ENCODE results near the gene NME4.
A peak's percentile ranks its signal among the peaks of the same experiment; 100 is the strongest.
"Not testable (repeated sequence)": the region's sequence is repeated elsewhere in the genome, so short reads cannot be mapped to it uniquely, and the experiment has no call there.

NME4 gene

DNA sequence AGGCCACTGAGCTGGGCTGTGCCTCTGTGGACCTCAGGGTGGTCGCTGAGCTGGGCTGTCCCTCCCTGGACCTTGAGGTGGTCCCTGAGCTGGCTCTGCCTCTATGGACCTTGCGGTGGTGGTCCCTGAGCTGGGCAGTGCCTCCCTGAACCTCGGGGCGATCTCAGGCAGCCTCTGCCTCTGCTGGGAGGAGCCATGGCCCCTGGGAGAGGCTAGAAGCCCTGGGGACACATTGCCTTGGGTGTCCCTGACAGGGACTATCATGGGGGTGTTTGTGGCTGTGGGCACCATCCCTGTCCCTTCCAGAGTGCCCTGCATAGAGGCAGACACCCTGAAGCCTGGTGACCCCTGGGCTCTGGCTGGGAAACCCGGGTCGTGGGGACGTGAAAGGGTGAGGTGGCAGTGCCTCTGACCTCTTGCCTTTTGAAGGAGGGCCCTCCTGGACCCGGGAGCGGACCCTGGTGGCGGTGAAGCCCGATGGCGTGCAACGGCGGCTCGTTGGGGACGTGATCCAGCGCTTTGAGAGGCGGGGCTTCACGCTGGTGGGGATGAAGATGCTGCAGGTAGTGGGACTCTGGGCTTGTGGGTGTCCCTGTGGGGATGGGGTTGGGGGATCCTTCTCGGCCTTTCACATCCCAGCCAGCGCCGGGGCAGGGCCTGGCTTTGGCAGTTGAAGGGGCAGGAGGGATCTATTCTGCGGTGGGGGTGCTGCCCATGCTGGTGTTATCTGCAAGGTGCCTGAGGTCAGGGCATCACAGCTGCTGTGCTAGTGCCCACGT, 1.8 kb downstream of the NME4 start:
- H3K9me3 Mint-ChIP-seq (ENCODE audit: low read depth): no peaks in the 10 kb centered on the region

DNA sequence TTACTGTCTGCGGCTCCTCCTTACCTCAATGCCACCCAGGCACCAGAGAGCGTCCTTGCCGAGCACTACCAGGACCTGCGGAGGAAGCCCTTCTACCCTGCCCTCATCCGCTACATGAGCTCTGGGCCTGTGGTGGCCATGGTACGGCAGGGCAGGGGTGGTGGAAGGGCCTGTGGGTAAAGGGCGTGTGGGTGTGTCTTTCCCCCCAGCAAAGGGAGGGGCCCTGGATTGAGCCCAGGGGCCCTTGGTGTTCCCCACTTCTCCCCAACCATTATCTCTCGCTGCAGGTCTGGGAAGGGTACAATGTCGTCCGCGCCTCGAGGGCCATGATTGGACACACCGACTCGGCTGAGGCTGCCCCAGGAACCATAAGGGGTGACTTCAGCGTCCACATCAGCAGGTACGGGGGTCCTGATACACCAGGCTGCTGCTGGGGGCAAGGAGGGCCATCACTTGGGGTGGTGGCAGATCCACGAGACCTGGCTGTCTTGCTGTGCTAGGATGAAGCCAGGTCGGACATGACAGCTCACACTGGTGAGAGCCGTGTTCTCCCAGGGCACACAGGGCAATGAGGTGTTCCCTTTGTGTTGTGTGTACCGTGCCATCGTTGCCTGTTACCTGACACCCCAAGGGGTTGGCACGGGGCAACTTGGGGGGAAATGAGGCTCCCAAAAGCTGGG, 2.5 kb downstream of the NME4 start:
- Mint-ChIP-seq H3K9me3 (ENCODE audit: low read depth) (no peaks in the 10 kb centered on the region), H3K4me3 (peak overlapping the region; percentile 17)

More for the DNA sequence above, 1.8 kb downstream of the NME4 start:
- Mint-ChIP-seq H3K36me3 (no peaks in the 10 kb centered on the region), H3K27ac (no peak overlapping the region), H3K27me3 (no peaks in the 10 kb centered on the region), H3K4me3 (peak overlapping the region; percentile 64), H3K4me1 (ENCODE audit: low read depth) (peaks cover 20% of the 10 kb centered on the region)

DNA sequence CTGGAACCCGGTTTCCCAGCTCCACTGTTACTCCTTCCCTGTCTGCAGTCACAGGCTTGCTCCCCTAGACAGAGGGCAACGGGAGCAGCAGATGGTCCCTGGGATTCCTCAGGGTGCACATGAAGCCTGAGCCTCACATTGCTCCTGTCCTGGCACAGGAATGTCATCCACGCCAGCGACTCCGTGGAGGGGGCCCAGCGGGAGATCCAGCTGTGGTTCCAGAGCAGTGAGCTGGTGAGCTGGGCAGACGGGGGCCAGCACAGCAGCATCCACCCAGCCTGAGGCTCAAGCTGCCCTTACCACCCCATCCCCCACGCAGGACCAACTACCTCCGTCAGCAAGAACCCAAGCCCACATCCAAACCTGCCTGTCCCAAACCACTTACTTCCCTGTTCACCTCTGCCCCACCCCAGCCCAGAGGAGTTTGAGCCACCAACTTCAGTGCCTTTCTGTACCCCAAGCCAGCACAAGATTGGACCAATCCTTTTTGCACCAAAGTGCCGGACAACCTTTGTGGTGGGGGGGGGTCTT, 3.1 kb downstream of the NME4 start:
- H3K36me3 Mint-ChIP-seq: no peaks in the 10 kb centered on the region
- no peaks in the 10 kb centered on the region for H3K27me3 Mint-ChIP-seq
- peaks cover 20% of the 10 kb centered on the region for H3K4me1 Mint-ChIP-seq (ENCODE audit: low read depth)
- H3K9me3 Mint-ChIP-seq (ENCODE audit: low read depth): no peaks in the 10 kb centered on the region
- peak overlapping the region; percentile 87 for H3K4me3 Mint-ChIP-seq
- H3K27ac Mint-ChIP-seq: peak overlapping the region; percentile 80

More for the DNA sequence above, 2.5 kb downstream of the NME4 start:
- Mint-ChIP-seq H3K27me3 (no peaks in the 10 kb centered on the region), H3K27ac (no peak overlapping the region), H3K36me3 (no peaks in the 10 kb centered on the region), H3K4me1 (ENCODE audit: low read depth) (peaks cover 20% of the 10 kb centered on the region)

DNA sequence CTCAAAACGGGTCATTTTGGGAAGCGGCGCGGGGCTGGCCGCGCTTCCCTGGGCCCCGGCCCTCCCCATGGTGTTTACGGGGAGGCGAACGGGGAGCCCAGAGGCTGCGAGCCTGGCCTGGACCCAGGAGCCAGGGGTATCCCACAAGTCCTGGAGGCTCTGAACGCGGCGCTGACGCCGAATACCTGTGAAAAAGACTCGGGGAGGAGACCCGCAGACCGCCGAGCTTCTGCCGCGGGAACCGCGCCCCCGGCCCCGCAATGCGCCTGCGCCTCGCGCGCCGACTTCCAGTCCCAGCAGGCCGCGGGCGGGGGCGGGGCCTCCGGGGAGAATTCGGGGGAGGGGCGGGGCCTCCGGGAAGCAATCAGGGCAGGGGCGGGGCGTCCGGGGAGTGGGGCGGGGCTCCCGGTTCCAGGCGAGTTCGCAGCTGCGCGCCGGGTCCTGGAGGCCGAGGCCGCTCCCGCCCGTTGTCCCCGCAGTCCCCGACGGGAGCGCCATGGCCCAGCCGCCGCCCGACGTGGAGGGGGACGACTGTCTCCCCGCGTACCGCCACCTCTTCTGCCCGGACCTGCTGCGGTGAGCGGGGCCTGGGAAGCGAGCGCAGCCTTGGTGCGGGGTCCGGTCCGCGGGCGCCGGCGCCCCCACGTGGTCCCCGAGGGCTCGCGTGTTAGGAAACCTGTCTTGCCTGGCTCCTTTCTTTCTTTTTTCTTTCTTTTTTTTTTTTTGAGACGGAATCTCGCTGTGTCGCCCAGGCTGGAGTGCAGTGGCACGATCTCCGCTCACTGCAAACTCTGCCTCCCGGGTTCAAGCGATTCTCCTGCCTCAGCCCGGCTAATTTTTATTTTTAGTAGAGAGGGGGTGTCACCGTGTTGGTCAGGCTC, 4.7 kb downstream of the NME4 start, which contains the start of gene DECR2:
TSS of gene DECR2 (plus strand) at position 418 of the 881 bp plus-strand sequence. CDS start at position 497, 79 bp downstream.
- peaks cover 13% of the 10 kb centered on the region for H3K4me1 Mint-ChIP-seq (ENCODE audit: low read depth)
- H3K27ac Mint-ChIP-seq: peak within 1 kb of the TSS; percentile 80
- peak within 1 kb of the TSS; percentile 87 for H3K4me3 Mint-ChIP-seq
- H3K36me3 Mint-ChIP-seq: no peaks in the 10 kb centered on the region
- H3K27me3 Mint-ChIP-seq: no peaks in the 10 kb centered on the region
- no peaks in the 10 kb centered on the region for H3K9me3 Mint-ChIP-seq (ENCODE audit: low read depth)

DNA sequence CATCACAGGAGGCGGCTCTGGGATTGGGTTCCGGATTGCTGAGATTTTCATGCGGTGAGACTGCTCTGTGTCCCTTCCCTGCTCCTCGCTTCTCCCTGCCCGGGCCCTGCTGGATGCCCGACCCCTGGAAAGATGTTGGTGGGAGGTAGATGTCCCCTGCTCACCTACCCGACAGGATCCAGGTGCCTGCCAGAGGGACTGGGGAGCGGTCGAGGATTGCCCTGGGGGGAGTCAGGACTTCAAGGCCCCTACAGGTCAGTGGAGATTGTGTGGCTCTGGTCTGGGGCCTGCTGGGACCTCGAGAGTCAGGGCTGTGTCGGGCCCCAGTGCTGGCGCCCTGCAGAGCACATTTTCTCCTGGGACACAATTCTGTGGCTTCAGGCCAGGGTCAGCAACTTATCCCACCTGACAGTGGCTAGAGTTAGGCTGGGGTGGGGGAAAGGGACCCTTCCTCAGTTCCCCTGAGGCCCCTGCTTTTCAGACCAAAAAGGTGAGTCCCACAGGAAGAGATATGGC, 8.0 kb downstream of the NME4 start:
- Mint-ChIP-seq H3K27me3 (no peaks in the 10 kb centered on the region), H3K4me3 (no peak overlapping the region), H3K4me1 (ENCODE audit: low read depth) (peaks cover 7% of the 10 kb centered on the region), H3K27ac (no peak overlapping the region), H3K9me3 (ENCODE audit: low read depth) (no peaks in the 10 kb centered on the region), H3K36me3 (no peaks in the 10 kb centered on the region)

DNA sequence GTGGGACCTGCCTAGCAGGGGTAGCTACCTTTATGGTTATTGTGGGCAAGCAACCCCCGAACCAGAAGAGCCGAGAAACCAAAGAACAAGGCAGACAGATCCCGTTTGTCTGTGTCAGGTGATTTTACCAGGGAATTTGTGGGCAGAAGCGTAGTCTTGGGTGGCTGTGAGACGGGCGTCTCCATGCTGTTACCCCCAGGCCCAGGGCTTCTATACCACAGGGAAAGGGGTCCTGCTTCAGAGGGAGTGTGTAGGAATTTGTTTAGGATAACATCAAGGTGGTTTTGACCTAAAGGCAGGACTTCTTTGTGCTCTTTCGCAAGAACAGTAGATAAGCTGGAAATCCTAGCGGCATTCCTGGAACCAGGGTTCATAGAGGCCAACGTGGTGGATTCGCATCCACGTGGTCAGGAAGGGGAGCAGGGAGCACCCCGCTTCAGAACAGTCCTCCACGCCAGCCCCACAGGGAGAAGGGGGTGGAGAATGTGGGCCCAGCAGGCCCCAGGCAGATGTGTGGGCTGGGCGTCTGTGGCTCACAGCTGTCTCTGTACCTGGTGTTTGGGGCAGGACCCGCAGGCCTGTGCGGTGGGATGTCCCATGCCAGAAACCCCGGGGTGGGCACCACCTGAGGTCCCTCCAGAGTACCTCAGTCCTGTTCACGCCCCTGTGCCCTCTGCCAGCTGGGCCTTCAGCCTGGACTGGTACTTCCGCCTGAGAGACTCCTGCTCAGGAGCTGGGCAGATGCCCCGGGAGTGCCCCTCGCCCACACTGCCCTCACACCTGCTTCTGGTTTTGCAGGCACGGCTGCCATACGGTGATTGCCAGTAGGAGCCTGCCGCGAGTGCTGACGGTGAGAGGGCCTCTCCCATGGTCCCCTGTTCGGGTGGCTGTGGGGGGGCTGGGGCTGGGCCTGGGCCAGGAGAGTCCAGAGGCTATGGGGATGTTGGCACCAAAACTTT, 8.8 kb downstream of the NME4 start:
- Mint-ChIP-seq H3K9me3 (ENCODE audit: low read depth) (no peaks in the 10 kb centered on the region), H3K27ac (no peak overlapping the region)

DNA sequence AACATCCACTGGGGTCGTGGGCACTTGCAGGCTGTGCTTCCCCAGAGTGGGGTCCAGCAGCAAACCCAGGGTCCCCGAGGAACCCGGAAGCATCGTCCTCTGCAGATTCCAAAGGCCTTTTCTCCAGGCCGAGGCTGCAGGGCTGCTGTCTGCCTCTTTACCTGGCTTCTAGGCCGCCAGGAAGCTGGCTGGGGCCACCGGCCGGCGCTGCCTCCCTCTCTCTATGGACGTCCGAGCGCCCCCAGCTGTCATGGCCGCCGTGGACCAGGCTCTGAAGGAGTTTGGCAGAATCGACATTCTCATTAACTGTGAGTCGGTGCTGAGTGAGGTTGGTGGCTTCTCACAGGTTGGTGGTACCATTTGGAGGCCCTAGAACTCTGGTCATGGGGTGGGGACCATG, 10.3 kb downstream of the NME4 start:
- no peak overlapping the region for H3K27ac Mint-ChIP-seq
- H3K36me3 Mint-ChIP-seq: no peaks in the 10 kb centered on the region
- H3K27me3 Mint-ChIP-seq: no peaks in the 10 kb centered on the region
- H3K4me1 Mint-ChIP-seq (ENCODE audit: low read depth): no peaks in the 10 kb centered on the region
- no peak overlapping the region for H3K4me3 Mint-ChIP-seq
- no peaks in the 10 kb centered on the region for H3K9me3 Mint-ChIP-seq (ENCODE audit: low read depth)

More for the DNA sequence above, 8.8 kb downstream of the NME4 start:
- Mint-ChIP-seq H3K27me3 (no peaks in the 10 kb centered on the region), H3K4me1 (ENCODE audit: low read depth) (no peaks in the 10 kb centered on the region), H3K36me3 (no peaks in the 10 kb centered on the region), H3K4me3 (no peak overlapping the region)

DNA sequence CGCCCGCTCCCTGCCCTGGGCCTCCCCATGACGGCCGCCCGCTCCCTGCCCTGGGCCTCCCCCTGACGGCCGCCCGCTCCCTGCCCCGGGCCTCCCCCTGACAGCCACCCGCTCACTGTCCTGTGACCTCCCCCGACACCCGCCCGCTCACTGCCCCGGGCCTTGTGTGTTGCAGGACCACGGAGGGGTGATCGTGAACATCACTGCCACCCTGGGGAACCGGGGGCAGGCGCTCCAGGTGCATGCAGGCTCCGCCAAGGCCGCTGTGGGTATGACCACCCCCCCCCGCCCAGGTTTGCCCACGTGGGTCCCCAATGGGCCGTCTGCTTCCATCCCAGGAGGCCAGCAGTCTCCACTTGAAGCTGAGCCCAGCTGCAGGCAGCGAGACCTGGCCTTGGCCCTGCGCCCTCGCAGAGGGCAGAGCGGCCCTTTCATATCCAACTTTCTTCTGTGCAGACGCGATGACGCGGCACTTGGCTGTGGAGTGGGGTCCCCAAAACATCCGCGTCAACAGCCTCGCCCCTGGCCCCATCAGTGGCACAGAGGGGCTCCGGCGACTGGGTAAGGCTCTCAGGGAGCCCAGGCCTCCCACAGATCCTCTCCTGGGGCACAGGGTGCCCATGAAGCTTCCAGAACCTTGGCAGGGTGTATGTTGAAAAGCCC, 13.6 kb downstream of the NME4 start:
- no peak overlapping the region for H3K4me3 Mint-ChIP-seq
- H3K36me3 Mint-ChIP-seq: no peaks in the 10 kb centered on the region
- H3K27me3 Mint-ChIP-seq: no peaks in the 10 kb centered on the region
- no peak overlapping the region for H3K27ac Mint-ChIP-seq
- H3K4me1 Mint-ChIP-seq (ENCODE audit: low read depth): no peaks in the 10 kb centered on the region
- H3K9me3 Mint-ChIP-seq (ENCODE audit: low read depth): no peaks in the 10 kb centered on the region

DNA sequence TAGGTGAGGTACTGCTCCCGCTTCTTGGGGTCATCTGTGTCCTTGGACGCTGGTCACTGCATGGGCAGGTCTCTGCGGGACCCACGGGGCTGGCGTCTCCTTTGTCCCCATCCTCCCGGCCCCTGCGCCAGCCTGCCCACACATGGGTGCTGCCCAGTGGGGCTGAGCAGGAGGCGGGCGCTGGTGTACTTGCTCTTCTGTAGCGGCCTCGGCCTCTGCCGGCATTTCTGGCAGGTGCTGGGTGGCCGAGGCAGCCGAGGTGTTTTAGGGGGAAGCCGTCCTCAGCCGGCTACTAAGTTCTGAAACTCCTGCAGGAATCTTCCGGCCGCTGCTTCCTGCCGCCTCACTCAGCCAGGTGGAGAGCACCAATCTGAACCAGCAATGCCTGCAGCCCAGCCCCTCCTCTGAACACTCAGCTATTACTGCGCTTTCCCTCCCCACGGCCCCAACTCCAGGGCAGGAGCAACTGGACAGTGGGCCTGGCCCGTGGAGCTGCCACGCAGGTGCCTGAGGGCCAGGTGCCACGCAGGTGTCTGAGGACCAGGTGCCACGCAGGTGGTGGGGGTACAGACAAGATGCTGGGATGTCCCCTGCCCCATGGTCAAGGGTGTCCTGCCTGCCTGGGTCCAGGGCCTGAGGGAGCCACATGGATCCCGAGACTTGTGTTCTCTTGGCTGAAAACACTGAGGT, 14.7 kb downstream of the NME4 start:
- no peaks in the 10 kb centered on the region for H3K9me3 Mint-ChIP-seq (ENCODE audit: low read depth)
- no peak overlapping the region for H3K4me3 Mint-ChIP-seq
- no peaks in the 10 kb centered on the region for H3K36me3 Mint-ChIP-seq
- H3K27me3 Mint-ChIP-seq: no peaks in the 10 kb centered on the region
- H3K4me1 Mint-ChIP-seq (ENCODE audit: low read depth): no peaks in the 10 kb centered on the region
- H3K27ac Mint-ChIP-seq: no peak overlapping the region

DNA sequence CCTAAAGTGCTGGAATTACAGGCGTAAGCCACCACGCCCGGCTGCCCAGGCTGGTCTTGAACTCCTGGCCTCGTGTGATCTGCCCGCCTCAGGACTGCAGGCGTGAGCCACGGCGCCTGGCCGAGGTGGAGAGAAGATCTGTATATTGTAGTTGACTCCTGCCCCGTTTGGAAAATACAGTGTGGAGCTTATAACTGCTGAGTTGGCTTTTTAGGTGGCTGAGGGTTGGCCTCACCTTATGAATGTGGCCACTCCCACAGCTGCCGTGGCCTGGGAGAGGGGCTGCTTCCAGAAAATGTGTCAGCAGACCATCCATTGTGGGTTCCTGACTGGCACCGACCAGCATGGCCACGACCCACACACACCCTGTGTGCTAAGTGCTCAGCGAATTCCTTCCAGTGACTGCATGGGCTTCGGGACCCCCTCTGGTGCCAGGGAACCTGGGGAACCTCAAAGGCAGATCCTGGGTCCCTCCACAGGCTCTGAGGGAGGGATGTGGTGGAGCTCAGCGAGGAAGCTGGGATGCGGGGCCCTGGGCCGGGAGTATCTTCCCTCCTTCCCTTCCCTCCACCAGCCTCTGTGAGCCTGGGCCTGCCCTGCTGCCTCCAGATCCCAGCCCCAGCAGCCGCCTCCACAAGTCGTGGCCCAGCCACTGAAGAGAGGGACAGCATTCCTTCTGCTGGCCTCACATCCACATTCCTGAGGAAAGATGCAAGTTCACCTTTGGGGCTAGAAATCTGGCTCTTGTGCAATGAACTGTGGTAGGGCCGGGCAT, 17.6 kb downstream of the NME4 start:
- Mint-ChIP-seq H3K4me1 (ENCODE audit: low read depth) (no peaks in the 10 kb centered on the region), H3K9me3 (ENCODE audit: low read depth) (no peaks in the 10 kb centered on the region), H3K36me3 (no peaks in the 10 kb centered on the region), H3K27me3 (no peaks in the 10 kb centered on the region), H3K27ac (no peak overlapping the region), H3K4me3 (no peak overlapping the region)

DNA sequence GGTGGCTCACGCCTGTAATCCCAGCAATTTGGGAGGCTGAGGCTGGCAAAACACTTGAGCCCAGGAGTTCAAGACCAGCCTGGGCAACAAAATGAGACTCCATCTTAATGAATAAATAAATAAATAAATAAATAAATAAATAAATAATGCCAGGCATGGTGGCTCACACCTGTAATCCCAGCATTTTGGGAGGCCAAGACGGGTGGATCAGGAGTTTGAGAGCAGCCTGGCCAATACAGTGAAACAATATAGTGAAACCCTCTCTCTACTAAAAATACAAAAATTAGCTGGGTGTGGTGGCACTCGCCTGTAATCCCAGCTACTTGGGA, 18.1 kb downstream of the NME4 start:
- not testable (repeated sequence) for H3K27me3 Mint-ChIP-seq, H3K4me3 Mint-ChIP-seq

DNA sequence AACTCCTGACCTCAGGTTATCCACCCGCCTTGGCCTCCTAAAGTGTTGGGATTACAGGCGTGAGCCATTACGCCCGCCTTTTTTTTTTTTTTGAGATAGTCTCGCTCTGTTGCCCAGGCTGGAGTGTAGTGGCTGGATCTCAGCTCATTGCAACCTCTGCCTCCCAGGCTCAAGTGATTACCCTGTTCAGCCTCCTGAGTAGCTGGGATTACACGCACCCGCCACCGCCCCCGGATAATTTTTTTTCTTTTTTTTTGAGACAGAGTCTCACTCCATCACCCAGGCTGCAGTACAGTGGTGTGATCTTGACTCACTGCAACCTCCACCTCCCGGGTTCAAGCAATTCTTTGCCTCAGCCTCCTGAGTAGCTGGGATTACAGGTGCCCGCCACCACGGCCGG, 25.2 kb downstream of the NME4 start:
- not testable (repeated sequence) for H3K9me3 Mint-ChIP-seq (ENCODE audit: low read depth); H3K27me3 Mint-ChIP-seq

More for the DNA sequence above, 18.1 kb downstream of the NME4 start:
- not testable (repeated sequence) for H3K4me1 Mint-ChIP-seq (ENCODE audit: low read depth); H3K27ac Mint-ChIP-seq; H3K9me3 Mint-ChIP-seq (ENCODE audit: low read depth); H3K36me3 Mint-ChIP-seq

More for the DNA sequence above, 25.2 kb downstream of the NME4 start:
- H3K4me3 Mint-ChIP-seq, H3K36me3 Mint-ChIP-seq, H3K27ac Mint-ChIP-seq: not testable (repeated sequence)
- H3K4me1 Mint-ChIP-seq (ENCODE audit: low read depth): peaks cover 13% of the 10 kb centered on the region
